ENCODE measurements around the gene MANSC1.

Gene MANSC1

DNA sequence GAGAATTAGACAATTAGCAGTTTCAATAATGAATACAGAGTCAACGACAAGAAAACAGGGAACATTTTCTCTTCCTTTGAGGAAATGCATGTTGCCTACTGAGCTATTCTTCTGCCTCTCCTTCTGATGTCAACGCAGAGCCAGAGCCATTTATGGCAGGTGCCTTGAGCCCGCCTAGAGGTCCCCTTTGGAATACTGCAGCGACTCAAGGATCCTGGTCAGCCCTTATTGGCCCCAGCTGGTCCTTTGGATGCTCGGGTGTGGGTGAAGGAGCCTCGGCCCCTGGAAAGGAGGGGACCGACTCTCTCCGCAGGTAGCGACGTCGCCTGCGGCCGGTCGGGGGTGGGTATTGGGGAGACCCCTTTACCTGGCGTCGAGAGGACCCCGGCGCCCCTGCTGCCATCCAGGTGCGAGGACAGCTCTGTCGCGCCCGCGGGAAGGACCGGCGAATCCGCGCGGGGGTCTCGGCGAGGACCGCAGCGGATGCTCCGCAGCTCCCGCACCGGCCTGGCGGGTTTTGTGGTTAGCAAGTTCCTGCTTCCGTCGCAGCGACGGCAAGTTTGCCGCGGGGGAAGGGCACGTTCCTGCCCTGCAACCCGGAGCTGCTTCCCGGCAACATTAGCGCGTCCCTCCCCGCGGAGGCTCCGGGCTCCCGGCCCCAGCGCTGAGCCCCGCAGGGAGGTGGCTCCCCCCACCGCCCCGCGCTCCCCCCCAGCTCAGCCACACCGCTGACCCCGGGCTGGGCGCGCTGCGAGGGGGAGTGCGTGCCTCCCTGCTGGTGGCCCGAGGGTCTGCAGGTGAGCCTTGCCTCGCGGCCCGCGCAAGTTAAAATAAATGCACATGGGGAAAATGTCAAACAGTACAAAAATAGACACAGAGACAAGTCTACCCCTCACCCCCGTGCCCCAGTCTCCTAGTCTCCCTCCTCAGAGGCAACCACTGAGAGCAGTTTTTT is at the start of gene MANSC1:
Gene MANSC1 (minus strand): TSS at position 532 of the 955 bp plus-strand sequence. CDS start 6,928 bp downstream, outside the sequence.
- DNase-seq = peak; percentile 78

DNA sequence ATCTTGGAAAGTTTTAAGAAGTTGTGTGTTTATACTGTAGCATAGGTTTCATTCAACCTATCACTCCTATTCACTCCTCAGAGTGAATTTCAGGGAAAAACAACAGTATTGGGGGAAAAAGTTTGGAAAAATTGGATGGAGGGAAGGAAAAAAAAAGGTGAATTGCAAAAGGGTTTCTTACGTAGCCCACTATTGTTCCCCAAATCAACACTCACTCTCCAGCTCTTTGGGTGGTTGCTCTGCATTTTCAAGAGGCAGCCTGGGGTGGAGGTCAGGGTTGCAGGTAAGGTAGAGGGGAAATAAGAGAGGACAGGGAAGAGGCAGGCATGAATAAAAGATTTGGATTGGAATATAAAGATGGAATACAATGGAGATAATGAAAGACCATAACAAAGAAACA is 49.1 kb upstream of the MANSC1 start:
- no peak for DNase-seq

DNA sequence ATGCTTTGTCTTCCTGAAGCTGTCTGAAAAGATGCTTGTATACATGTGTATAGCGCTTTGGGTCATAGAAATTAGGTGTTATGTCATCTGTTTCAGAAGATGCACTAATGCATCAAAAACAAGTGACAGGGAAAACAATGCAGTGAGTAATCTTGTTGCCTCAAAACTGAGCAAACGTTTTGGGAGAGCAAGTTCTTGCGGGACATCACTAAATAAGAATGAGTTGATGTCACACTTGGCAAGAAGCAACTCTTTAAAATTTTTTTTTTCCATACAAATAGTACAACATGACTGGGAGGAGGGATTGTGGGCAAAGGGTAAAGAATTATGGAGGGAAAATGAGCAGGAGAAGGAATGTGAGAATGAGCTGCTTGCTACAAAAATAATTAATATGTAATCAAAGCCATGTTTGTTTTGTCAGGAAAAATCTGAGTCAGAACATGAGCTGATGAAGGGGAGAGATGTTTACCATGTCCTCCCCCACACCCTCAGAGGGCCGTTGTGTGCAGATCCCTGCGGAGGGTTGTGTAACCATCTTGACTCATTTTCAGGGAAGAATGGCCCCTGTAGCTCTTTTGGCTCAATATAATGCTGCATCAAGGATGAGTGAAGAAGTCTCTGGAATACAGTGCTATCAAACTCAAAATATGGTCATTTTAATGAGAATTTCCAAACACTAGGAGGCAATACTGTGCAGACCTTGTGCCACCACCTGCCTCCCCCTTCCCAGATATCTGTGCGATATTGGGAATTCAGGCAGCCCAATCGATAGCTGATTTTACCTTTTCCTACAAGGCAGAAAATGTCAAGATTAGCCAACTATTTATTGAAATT is 48.2 kb upstream of the MANSC1 start:
- DNase-seq = no peak

DNA sequence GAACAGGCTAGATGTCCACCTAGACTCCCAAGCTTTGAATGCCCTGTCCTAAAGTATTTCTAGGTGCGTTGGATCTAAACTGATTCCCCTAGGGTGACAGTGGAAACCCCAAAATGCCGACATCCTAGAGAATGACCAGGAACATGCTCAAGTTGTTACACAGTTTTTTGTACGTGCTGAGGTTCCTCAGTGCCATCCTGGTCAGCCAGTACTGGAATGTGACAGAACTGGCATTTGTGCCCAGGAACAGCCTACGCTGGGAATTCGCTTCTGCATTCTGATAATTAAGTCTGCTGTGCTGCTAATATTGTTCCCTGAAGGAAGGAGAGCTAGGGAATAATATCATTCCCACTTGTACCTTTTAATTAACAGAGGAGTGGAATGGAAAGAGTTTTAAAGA is 47.1 kb upstream of the MANSC1 start:
- DNase-seq = no peak

DNA sequence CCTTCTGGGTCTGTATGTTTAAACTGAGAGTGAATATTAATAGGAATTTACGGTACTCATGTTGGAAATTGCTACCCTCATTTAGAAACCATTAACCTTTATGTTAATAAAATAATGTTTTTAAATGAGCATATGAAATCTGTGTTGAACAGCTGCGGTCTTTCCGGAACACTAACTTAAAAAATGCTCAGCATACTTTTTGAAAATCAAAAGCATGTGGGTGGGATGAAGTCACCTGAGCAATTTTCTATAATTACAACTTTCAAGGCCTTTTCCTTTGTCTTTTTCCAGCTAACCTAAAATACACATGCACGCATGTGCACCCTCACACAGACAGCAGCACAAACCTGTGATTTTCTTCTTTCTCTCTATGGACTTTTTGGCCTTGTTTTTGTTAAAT is 46.7 kb upstream of the MANSC1 start:
- no peak for DNase-seq

DNA sequence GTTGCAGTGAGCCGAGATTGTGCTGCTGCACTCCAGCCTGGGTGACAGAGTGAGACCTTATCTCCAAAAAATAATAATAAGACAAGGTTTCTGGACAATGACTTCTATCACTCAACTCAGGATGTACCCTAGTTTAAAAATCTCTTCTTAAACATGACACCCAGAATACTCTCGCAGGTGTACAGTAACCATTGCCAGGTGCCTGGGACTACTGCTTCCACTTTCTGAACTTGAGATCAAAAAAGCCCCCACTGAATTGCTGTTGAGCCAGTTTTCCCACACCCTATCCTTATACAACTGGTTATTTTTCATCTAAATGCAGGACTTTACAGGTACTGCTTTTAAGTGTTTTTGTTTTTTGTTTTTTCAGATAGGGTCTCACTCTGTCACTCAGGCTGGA is 43.1 kb upstream of the MANSC1 start:
- no peak for DNase-seq

DNA sequence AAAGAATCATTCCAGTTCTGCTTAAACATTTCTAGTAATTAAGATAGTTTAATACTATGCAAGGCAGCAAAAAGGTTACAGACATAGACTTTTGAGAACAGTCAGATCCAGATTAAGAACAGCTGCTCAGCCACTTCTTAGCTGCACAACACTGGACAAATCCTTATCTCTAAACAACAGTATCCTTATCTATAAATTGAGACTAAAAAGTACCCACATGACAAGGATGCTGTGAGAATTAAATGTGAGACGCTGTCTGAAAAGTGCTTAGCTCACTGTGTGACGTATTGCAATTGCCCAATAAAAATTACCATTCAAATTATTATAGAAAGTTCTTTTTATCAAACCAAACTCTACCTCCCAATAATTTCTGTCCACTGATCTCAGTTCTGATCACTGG is 42.4 kb upstream of the MANSC1 start:
- no peak for DNase-seq

DNA sequence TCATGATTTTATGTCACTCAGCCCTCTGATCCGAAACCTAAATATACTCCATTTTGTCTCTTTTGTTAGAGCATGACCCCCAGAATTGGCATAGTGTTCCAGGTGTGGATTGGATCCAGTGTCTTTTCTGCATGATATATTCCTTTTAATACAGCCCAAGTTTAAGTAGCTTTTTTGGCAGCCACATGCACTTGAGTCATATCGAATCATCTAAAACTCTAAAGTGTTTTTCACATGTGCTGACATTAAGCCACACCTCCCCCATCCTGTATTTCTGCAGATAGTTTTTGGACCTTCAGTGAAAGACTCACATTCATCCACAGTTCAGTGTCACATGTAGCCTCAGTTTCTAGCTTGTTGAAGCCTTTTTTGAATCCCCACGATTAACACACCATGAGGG is 37.5 kb upstream of the MANSC1 start:
- peak; percentile 47 for DNase-seq

DNA sequence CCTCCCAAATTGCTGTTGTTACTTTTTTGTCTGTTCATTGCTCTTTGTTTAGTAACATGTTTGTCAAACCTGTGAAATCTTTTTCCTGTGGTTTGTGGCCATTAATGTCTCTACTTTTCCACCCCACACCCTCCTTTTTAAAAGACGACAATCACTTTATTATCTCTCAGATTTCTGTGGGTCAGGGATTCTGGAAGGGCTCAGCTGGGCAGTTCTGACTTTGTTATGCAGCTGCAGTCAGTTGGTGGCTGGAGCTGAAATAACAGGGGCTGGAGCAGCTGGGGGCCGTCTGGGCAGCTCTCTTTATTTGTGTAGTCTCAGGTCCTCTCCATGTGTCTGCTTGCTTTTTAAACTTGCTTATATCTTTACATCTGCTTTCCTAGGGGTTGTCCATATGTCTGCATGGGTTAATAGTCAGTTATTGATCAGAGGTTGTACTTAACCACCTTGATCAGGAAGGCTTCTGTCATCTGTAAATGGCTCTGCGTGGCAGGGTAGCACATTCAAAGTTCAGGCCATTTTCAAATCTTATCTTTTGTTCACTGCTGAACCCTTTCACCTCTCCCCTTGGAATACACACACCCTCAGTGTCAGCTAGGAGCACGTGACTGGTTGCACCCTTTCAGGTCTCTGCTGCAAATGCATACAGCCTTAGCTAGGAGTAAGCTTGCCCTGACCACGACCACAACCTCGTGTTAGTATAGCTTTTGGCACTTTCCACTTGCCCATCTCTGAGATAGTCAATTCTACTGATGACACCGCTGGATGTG is 34.7 kb upstream of the MANSC1 start:
- peak; percentile 37 for DNase-seq

DNA sequence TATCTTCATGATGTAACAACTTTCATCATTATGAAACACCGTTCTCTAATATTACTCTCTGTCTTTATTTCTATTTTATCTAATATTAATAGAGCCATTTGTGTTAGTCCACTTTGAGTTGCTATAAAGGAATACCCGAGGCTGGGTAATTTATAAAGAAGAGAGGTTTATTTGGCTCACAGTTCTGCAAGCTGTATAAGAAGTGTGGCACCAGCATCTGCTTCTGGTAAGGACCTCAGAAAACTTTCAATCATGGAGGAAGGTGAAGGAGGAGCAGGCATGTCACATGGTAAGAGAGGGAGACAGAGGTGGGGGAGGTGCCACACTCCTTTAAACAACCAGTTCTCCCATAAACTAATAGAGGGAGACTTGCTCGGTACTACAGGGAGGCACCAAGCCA is 31.9 kb upstream of the MANSC1 start:
- DNase-seq = no peak

DNA sequence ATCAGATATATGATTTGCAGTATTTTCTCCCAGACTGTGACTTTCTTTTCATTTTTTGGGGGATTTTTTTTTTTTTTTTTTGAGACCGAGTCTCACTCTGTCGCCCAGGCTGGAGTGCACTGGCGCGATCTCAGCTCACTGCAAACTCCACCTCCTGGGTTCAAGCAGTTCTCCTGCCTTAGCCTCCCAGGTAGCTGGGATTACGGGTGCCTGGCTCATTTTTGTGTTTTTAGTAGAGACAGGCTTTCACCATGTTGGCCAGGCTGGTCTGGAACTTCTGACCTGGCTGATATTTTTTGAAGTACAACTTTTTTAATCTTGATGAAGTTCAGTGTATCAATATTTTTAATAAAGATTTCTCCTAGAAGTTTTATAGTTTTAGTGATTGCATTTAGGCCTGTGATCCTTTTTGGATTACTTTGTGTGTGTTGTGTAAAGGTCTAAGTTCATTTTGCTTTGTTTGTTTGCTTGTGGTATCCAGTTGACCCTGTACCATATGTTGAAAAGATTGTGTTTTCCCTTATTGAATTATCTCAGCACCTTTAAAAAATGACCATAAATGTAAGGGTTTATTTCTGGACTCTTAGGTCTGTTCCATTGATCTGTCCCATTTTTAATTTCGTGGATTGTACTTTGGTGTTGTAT is 31.0 kb upstream of the MANSC1 start:
- DNase-seq = no peak

DNA sequence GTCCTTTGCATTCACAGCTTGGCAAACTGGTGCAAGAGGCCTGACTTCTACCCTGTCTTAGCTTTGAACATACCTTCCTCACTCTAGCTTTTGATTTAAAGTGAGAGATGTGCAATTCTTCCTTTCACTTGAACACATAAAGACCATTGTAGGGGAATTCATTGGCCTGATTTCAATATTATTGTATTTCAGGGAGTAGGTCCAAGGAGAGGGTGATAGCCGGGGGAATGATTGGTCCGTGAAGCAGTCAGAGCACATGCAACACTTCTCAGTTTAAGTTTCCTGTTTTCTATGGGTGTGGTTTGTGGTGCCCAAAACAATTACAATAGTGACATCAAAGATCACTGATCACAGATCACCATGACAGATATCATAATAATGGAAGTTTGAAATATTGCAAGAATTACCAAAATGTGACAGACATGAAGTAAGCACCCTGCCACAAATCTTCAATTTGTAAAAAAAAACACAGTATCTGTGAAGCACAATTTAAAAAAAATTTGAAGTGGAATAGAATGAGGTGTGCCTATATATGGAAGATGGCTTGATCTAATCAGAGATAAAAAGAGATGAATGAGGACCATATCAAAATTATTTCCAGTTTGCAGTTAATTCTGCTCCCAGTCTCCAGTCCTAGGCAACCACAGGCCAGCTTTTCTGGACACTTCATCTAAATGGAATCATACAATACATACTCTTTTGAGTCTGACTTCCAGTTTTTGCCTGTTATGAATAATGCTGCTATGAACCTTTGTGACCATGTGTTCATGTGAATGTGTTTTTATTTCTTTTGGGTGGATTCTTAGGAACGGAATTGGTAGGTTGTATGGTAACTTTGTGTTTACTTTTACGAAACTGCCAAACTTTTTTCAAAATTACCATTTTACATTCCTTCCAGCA is 30.0 kb upstream of the MANSC1 start:
- peak; percentile 50 for DNase-seq

DNA sequence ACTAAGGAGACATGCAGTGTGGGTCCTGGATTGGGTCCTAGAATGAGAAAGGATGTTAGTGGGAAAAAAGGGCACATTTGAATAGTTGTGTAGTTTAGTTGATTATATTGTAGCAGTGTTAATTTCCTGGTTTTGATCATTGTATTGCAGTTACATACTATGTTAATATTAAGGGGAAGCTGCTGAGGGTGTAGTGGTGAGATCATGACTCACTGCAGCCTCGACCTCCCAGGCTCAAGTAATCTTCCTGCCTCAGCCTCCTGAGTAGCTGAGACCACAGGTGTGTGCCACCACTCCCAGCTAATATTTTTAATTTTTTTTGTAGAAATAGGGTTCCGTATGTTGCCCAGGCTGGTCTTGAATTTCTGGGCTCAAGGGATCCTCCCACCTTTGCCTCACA is 28.6 kb upstream of the MANSC1 start:
- peak; percentile 43 for DNase-seq

DNA sequence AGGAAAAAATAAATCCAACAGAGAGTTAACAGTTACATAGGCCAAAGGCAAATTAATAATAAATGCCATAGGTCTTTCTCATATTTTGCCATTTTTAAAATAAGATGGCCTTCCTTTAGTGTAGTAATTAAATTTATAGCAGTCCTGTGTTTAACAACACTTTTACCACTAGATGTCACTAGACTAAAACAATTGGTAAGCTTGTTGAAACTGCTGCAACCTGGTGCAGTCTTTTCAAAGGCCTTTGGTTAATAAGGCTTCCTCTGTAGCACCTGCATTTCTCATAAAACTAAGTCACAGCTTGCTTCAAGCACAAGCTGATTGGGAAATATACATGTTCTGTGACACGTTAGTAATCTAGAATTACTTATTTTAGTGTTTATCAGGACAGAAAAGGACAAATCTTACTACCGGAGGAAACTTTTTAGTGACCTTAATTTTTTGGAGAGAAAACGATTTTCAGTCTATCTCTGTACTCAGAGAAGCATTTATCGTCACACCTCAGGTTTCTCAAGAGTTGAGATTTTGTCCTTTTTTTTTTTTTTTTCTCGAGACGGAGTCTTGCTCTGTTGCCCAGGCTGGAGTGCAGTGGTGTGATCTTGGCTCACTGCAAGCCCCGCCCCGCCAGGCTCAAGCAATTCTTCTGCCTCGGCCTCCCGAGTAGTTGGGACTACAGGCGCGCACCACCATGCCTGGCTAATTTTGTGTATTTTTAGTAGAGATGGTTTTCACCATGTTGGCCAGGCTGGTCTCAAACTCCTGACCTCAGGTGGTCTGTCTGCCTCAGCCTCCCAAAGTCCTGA is 26.8 kb upstream of the MANSC1 start:
- DNase-seq = peak; percentile 43

DNA sequence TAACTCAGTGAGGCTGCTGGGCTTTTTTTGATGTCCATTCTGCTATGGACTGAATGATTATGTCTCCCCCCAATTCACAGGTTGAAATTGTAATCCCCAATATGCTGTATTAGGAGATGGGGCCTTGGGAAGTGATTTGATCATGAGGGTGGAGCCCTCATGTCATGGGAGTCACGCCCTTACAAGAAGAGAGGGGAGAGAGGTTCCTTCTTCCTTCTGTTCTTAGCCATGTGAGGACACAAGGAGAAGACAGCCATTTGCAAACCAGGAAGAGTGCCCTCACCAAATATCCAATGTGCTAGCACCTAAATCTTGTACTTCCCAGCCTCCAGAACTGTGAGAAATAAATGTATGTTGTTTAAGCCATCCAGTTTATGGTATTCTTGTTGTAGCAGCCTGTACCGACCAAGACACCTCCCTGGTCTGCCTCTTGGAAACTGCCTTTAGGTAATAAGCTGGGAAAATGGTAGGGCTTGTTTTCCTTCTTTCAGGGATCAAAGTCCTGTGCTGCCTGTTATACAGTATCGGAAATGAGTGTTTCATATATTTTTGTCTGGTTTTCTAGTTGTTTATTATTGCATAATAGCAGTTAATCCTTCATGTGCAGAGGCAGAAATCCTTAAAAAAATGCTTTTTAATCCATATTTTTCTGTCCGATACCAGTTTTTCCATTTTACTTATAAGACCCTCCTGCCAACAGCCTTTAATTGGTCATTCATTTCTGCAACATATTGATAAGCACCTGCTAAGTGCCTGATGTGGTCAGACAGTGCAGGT is 23.1 kb upstream of the MANSC1 start:
- DNase-seq = no peak

DNA sequence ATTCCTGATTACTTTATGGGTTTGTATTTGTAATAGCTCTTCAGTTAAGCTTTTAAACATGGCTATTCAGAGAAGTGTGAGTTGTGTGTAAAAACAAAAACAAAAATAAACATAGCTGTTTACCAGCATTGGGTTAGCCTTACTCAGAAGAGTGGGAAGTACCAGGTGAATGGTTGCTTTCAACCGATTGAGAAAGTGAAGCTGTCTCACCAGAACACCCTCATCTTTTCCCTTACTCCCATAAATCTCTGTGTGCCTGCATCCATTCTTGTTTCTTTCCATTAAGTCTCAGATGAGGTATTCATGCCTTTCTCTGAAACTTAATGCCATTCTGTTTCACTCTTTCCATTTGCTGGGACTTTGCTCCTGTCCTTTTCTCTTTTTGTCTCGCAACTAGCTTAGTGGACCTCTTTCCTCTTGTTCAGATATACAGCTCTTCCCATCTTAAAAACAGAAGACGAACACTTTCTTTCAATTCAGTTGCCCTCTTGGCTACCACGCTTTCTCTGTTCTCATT is 17.5 kb upstream of the MANSC1 start:
- DNase-seq = no peak

DNA sequence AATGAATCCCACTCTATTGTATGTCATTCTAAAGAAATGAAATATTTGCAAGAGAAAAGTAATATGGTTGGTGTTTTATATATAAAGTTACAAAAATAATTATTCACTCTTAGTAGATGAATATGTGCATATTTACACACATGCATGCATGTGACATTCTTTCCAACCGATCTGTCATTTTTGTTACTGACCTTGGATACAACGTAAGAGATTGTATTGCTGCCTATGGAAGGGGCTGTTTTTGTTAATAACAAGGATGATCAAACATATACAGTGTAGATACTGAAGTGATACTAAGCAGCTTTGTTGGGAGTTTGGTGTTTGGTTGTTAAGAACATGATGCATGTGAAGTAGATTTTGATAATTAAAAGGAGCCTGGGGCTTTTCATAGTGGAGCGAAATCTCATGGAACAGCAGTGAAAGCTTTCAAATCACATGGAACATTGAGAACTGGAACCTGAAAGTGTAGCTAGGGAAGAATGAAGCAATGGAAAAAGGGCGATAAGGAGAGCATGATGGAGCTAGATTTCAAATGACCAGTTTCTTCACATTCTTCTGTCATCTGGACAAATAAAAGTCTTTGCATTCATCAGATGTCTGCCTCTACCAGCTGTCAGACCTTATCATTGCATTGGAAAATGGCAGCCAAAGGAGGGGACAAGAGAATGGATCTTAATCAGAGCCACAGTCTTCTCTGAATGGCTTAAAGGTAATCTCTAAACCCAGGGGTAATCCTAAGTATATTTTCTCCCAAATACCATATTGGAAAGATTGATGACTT is 16.8 kb upstream of the MANSC1 start:
- DNase-seq = no peak

DNA sequence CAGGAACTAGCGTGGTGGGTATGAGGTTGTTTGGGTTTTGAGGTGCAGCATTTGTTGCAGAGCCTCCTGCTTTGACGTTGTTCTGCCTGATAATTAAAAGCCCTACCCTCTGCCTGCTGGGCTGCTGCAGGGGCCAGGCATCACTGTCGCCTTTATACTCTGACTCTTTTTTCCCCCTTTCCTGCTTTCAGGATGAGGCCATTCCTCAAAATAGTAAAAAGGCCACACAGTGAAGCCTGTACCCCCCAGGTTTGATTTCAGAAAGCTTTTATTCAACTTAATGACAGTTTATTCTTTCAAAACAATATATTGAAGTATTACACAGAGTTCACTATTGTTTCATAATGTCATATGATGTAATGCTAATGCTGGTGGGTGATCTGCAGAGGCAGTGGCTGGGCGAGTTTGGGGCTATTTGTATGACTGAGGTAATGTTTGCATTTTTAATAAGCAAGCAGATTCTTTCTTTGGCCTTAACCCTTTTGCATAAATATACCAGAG is 15.9 kb upstream of the MANSC1 start:
- DNase-seq = no peak

DNA sequence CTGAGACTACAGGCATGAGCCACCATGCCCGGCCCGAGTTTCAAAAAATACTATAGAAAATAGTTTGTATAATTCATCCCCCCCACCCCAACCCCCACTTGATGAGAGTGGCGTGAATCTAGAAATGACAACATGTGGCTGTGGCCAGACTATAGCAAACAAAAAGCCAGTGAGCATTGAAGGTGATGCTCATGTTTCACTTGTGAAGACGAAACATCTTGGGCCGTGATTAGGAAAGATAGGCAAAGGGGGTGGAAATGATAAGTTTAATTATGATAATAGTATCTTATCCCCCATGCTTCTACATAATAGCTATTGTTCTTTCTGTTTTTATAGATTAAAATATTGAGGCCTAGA is 15.4 kb upstream of the MANSC1 start:
- DNase-seq = no peak

All from CD4-positive, alpha-beta T cell treated with Interleukin-17A for 4 hours (primary cell).